GM18909 (cell line): Measurements from ENCODE around the gene CCDC149.

Source experiments
- ATAC-seq: cut with Tn5 transposase; IDR thresholded peaks from one replicate; pipeline ENCODE4 v1.9.1; 2021; ENCODE audit warnings: mild to moderate bottlenecking; ENCODE audit not compliant: unreplicated experiment, poor library complexity

The CCDC149 gene

GRCh38 chr4:24763631-24764297 lies 149.1 kb downstream of the CCDC149 start:
- no peak for ATAC-seq
